PC-9 (cell line): ENCODE results near the gene ITGB4. TPM values are rescaled to one million over a fixed set of nuclear protein-coding genes. Genes with fewer than 3 reads are reported as not detected.

Source experiments
- BruUV-seq: library from RNA; stranded (reverse); fragments of 400-500 nt; replicated peaks from 2 replicates; lab custom pipeline; 2021; lab: Mats Ljungman, UMichigan
- CTCF ChIA-PET: fragments of 300-600 bp; sonication (Branson Sonifier 250); formaldehyde crosslinking; loops from one replicate; lab custom pipeline; 2022; ENCODE audit warnings: antibody characterized with exemption; lab: Charles Lee
- POLR2A ChIA-PET: fragments of 300-600 bp; sonication (Branson Sonifier 250); formaldehyde crosslinking; loops from one replicate; lab custom pipeline; 2022; ENCODE audit warnings: antibody characterized with exemption; ENCODE audit not compliant: unreplicated experiment; lab: Charles Lee
- DNase-seq, 2 experiments: peaks; one replicate each; pipeline versions ENCODE4 v3.0.0 to v3.0.0-alpha.2; 2015 to 2022; ENCODE audit warnings: mixed read lengths in 1 of 2
- H2AFZ ChIP-seq: fragments of 200-600 bp; sonication (generic); 2 replicates; pipeline ENCODE4 v1.8.1; 2017; ENCODE audit warnings: antibody characterized with exemption
- H3F3A ChIP-seq: fragments of 200-600 bp; sonication (generic); 2 replicates; pipeline ENCODE4 v1.8.1; 2017; ENCODE audit warnings: antibody characterized with exemption, mild to moderate bottlenecking, low read depth; ENCODE audit not compliant: insufficient read depth
- H3K27ac ChIP-seq: fragments of 200-600 bp; sonication (generic); 2 replicates; pipeline ENCODE4 v1.6.1; 2016; ENCODE audit warnings: mixed run types
- H3K27me3 ChIP-seq: fragments of 200-600 bp; sonication (generic); 2 replicates; pipeline ENCODE4 v1.6.1; 2016; ENCODE audit warnings: low read depth, mixed run types; ENCODE audit not compliant: insufficient read depth
- H3K36me3 ChIP-seq: fragments of 200-600 bp; sonication (generic); 2 replicates; pipeline ENCODE4 v1.6.1; 2016; ENCODE audit warnings: low read depth, mixed run types
- H3K4me1 ChIP-seq: fragments of 200-600 bp; sonication (generic); replicated peaks from 2 replicates; pipeline ENCODE4 v1.6.1; 2016; ENCODE audit warnings: mixed run types; ENCODE audit not compliant: insufficient read depth
- H3K4me2 ChIP-seq: fragments of 200-600 bp; sonication (generic); 2 replicates; pipeline ENCODE4 v1.6.1; 2017; ENCODE audit warnings: mixed run types
- H3K4me3 ChIP-seq: fragments of 200-600 bp; sonication (generic); 2 replicates; pipeline ENCODE4 v1.6.1; 2016; ENCODE audit warnings: mixed run types
- H3K79me2 ChIP-seq: fragments of 200-600 bp; sonication (generic); 2 replicates; pipeline ENCODE4 v1.6.1; 2017; ENCODE audit warnings: low read depth, mixed run types
- H3K9me2 ChIP-seq: fragments of 200-600 bp; sonication (generic); 2 replicates; pipeline ENCODE4 v1.8.1; 2017; ENCODE audit warnings: mild to moderate bottlenecking; ENCODE audit not compliant: insufficient read depth
- H3K9me3 ChIP-seq: fragments of 200-600 bp; sonication (generic); 2 replicates; pipeline ENCODE4 v1.8.1; 2016; ENCODE audit warnings: low read depth; ENCODE audit not compliant: insufficient read depth
- H4K20me1 ChIP-seq: fragments of 200-600 bp; sonication (generic); 2 replicates; pipeline ENCODE4 v1.8.1; 2017; ENCODE audit not compliant: insufficient read depth
- EZH2 ChIP-seq: fragments of 200-600 bp; sonication (generic); IDR thresholded peaks from 2 replicates; pipeline ENCODE4 v1.8.0; 2017; ENCODE audit warnings: antibody characterized with exemption, low read depth
- intact Hi-C: fragments of 100-400 bp; cut with micrococcal nuclease; formaldehyde crosslinking; loops from one replicate; pipeline ENCODE4 v1.10.0; 2022; ENCODE audit not compliant: unreplicated experiment
- total RNA-seq: library from RNA; stranded (reverse); gene quantifications from 2 replicates; pipeline ENCODE4 v1.2.3, GENCODE V29; 2021
- TF ChIP-seq, protein P1 (sequence below): fragments of 200-600 bp; sonication (generic); conservative IDR thresholded peaks from 2 replicates; pipeline ENCODE4 v1.6.1; 2017; ENCODE audit warnings: mixed run types, antibody characterized with exemption, mild to moderate bottlenecking, moderate library complexity

ITGB4 gene
- total RNA-seq, 1 experiment from 2014 or later = 461 TPM

DNA sequence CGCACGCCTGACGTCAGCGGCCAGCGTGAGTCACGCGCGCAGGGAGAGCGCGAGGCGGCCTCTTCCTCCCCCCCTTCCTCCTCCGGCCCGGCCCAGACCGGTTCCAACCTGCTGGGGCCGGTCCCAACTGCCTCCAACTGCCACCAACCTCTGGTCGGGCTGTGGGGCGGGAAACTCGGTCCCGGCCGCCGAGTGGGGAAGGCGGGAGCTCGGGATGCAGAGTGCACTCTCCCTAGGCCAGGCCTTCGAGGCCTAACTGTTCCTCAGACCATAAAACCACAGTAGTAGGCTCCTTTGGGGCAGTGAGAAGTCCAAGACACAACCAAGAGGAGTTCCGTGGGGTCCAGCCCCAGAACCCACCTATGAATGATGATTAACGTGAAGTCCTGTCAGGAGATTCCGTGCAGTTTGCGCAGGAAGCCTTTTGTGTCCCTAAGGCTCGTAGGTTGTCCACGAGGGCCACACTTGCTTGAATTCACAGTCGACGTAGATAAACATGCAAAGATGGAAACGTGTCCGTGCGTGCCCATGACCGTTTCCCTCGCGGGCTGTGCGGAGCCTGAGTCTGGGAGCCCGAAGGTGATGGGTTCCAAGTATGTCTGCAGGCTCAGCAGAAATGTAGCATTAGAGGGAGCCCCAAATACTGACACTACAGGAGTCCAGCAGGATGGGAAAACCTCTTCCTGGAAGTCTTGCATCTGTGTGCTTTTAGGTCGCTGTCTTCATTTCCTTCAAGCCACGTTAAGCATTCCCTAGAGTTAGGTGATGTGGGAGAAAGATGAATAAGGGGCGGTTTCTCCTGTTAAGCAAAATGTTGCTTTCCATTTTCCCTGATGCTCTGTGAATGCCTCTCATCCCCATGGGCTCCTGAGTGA is 64.0 kb downstream of the ITGB4 start:
- H3K27ac ChIP-seq = peak overlapping the region; percentile 94
- TSS peak; percentile 49 for BruUV-seq

DNA sequence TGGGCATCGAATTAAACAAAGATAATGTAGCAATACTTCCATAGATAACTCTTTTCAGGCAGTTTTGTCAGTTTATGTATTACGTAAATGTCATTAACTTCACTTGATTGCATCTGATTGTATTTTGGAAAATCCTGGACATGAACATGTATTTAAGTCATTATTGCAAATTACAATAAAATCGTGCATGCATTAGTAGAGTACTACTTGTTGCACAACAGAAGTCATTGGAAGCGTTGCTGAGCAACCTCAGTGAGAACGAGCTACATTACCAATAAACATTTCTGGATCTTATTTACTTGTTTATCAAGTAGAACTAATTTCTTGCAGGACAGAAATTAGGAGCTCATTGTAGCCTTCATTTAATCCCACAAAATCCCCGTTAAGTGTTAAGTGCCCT is 70.0 kb downstream of the ITGB4 start:
- Histone ChIP-seq H4K20me1 (peaks cover 15% of the 10 kb centered on the region), H3K79me2 (peaks cover 76% of the 10 kb centered on the region), H3K27ac (no peak overlapping the region), H2AFZ (no peak overlapping the region), H3K4me3 (no peak overlapping the region), H3K4me2 (no peak overlapping the region), H3F3A (0 out of 2 replicates have a peak, but pooled peaks cover under 1% of the 10 kb centered on the region), H3K36me3 (peaks cover 18% of the 10 kb centered on the region), H3K9me2 (no peaks in the 10 kb centered on the region), H3K4me1 (peaks cover 3% of the 10 kb centered on the region), H3K9me3 (no peaks in the 10 kb centered on the region), H3K27me3 (no peaks in the 10 kb centered on the region)
- intact Hi-C loops = no loop called here
- DNase-seq = no peak
- ChIA-PET CTCF (no interaction called here), POLR2A (interaction anchor here (0.6 kb wide), 2 partner anchors 14 to 54 kb away, joined by 4 to 10 read pairs; no protein-coding TSS in a partner anchor)
- TF ChIP-seq, protein P1, sequence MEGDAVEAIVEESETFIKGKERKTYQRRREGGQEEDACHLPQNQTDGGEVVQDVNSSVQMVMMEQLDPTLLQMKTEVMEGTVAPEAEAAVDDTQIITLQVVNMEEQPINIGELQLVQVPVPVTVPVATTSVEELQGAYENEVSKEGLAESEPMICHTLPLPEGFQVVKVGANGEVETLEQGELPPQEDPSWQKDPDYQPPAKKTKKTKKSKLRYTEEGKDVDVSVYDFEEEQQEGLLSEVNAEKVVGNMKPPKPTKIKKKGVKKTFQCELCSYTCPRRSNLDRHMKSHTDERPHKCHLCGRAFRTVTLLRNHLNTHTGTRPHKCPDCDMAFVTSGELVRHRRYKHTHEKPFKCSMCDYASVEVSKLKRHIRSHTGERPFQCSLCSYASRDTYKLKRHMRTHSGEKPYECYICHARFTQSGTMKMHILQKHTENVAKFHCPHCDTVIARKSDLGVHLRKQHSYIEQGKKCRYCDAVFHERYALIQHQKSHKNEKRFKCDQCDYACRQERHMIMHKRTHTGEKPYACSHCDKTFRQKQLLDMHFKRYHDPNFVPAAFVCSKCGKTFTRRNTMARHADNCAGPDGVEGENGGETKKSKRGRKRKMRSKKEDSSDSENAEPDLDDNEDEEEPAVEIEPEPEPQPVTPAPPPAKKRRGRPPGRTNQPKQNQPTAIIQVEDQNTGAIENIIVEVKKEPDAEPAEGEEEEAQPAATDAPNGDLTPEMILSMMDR = no peak
- TF ChIP-seq EZH2 = no peak
- BruUV-seq = no TSS peak

More for the DNA sequence above, 64.0 kb downstream of the ITGB4 start:
- H3K27me3 ChIP-seq = no peaks in the 10 kb centered on the region
- intact Hi-C loops = loop anchor here (2.0 kb wide), 1 partner anchor 60 kb away; the partner anchor contains the start of gene UNC13D
- H3K9me3 ChIP-seq = no peaks in the 10 kb centered on the region
- peaks cover 49% of the 10 kb centered on the region for H3K4me1 ChIP-seq
- no peaks in the 10 kb centered on the region for H3K9me2 ChIP-seq
- no peaks in the 10 kb centered on the region for H3K36me3 ChIP-seq
- ChIA-PET CTCF (interaction anchor here (0.5 kb wide), 1 partner anchor 122 kb away, joined by 9 read pairs; no protein-coding TSS in a partner anchor), POLR2A (interaction anchor here (0.6 kb wide), 1 partner anchor 90 kb away, joined by 4 read pairs; no protein-coding TSS in a partner anchor)
- DNase-seq = peak in 1 of 2 experiments; percentile 80
- peak overlapping the region; percentile 95 for H3K4me2 ChIP-seq
- H3F3A ChIP-seq = peaks cover 33% of the 10 kb centered on the region
- H3K4me3 ChIP-seq = peak overlapping the region; percentile 72
- H2AFZ ChIP-seq = peak overlapping the region; percentile 86
- H4K20me1 ChIP-seq = no peaks in the 10 kb centered on the region; the same call in 1 of the 2 replicates
- no peak for TF ChIP-seq EZH2
- TF ChIP-seq, protein P1 = no peak
- H3K79me2 ChIP-seq = peaks cover 50% of the 10 kb centered on the region

DNA sequence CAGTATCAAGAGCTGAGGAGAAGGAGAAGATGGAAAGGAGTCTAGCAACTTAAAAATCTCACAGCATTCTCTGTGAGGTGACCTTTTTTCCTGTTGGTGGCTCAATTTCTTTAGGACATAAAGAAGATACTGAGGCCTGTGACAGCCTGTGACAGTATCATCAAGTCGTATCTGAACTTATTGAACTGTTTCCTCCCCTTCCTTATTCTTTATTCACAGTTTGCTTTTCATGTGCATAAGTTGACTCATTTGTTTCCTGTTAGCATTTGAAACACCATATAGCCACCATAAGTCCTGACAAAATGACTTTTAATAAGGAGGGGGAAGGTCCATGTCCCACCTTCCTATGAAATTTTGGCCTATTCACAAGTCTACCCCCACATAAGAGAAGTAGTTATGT is 72.2 kb downstream of the ITGB4 start:
- Histone ChIP-seq H3F3A (0 out of 2 replicates have a peak, but pooled peaks cover 3% of the 10 kb centered on the region), H3K4me2 (no peak overlapping the region), H3K9me3 (no peaks in the 10 kb centered on the region), H2AFZ (no peak overlapping the region), H3K27me3 (no peaks in the 10 kb centered on the region), H3K27ac (no peak overlapping the region), H4K20me1 (peaks cover 18% of the 10 kb centered on the region), H3K79me2 (peaks cover 61% of the 10 kb centered on the region), H3K9me2 (no peaks in the 10 kb centered on the region), H3K4me3 (no peak overlapping the region), H3K4me1 (no peaks in the 10 kb centered on the region), H3K36me3 (peaks cover 32% of the 10 kb centered on the region)
- intact Hi-C loops = no loop called here
- no TSS peak for BruUV-seq
- ChIA-PET POLR2A (no interaction called here), CTCF (no interaction called here)
- TF ChIP-seq, protein P1 = no peak
- TF ChIP-seq EZH2 = no peak
- no peak for DNase-seq
